Measurements from ENCODE around the gene UNC13D. TPM values are rescaled to one million over a fixed set of nuclear protein-coding genes. Genes with fewer than 3 reads are reported as not detected.
"Not testable (repeated sequence)": the region's sequence is repeated elsewhere in the genome, so short reads cannot be mapped to it uniquely, and the experiment has no call there.

UNC13D gene
- total and polyA plus RNA-seq, 7 experiments from 2014 or later = 44.5 to 201 (median 149) TPM

DNA sequence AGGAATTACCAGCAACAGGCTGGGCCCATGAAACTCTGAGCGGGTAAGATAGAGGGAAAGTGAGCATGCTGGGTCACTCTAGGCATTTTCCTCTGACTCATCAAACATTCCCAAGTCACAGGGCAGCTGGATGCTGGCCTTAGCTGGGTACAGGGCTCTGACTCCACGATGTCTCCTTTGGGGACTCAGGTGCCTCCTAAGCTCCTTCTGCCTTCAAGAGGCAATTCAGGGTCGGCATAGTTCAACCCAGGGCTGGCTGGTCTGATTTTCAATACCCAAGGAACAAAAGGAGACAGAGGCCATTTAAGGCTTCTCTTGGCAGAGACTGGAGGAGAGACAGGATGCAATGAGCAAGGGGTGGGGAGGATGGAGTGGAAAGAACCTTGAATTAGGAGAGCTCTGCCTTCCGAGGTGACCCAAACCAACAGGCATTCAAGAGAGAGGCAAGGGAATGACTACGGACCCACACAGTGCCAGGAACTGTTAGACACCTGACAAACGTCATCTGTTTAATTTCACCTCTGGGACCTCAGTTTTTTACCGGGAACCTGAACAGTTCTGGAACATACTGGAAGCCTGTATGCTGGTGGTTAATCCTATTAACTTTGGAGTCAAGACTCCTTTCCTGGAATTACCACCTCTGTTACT is 10.0 kb upstream of the UNC13D start:
- Histone ChIP-seq H3K27ac (ENCODE audit: low read depth, low read length) (peak overlapping the region; percentile 85), H3K4me1 (ENCODE audit: control insufficient read depth in 2 of 2, insufficient read depth in 2 of 2, low read length in 2 of 2) (peaks cover 19 to 25% of the 10 kb centered on the region in 2 donors), H3K27me3 (ENCODE audit: control insufficient read depth in 2 of 2, insufficient read depth in 2 of 2, low read length in 2 of 2) (no peaks in the 10 kb centered on the region), H3K4me3 (ENCODE audit: low read length) (peak overlapping the region; percentile 68), H3K36me3 (ENCODE audit: control insufficient read depth in 2 of 3, insufficient read depth in 3 of 3, low read length in 3 of 3) (peaks cover 11 to 24% (median 11%) of the 10 kb centered on the region in 3 experiments), H3K9me3 (ENCODE audit: control insufficient read depth in 2 of 3, low read length in 3 of 3) (no peaks in the 10 kb centered on the region)
- Mint-ChIP-seq H3K27ac (no peak overlapping the region), H3K4me3 (no peak overlapping the region), H3K36me3 (peaks cover 0 to 15% (median 0%) of the 10 kb centered on the region in 5 donors), H3K9me3 (no peaks in the 10 kb centered on the region), H3K4me1 (peaks cover 19 to 51% (median 36%) of the 10 kb centered on the region in 7 donors), H3K27me3 (no peaks in the 10 kb centered on the region)
- ChIA-PET POLR2A (interaction anchor here (0.6 to 16.6 kb wide), 17 partner anchors 8 to 583 kb away, joined by 3 to 354 read pairs (median 18); partner anchors contain the start of genes GALK1, MIF4GD, MRPL38 and TRIM47), CTCF (interaction anchor here (1.0 to 4.3 kb wide), 11 partner anchors 9 to 160 kb away, joined by 3 to 17 read pairs (median 4); partner anchors contain the start of genes GALK1, UNC13D and UNK)
- intact Hi-C loops (cut with micrococcal nuclease) = loop anchor here in 1 of 2 donors (2.0 kb wide), 3 partner anchors 27 to 873 kb away; partner anchors contain the start of genes JMJD6, METTL23 and UBALD2
- no peak for DNase-seq
- ATAC-seq = no peak

DNA sequence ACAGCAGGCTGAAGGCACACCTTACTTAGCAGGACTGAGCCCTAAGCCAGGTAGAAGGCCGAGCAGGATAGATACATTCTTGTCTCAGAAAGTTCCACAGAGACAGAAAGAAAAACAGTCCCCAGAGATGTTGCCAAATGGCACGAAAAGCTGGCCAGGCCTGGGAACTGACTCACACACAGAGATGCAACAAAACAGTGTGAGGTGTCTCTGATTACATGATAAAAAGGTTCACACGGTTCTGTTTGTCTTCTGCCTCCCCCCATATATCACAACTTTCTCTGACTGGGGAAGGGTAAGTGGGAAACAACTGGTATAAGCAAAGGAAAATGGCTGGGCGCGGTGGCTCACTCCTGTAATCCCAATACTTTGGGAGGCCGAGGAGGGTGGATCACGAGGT is 9.2 kb upstream of the UNC13D start:
- peaks cover 0 to 19% (median 4%) of the 10 kb centered on the region in 5 donors for H3K36me3 Mint-ChIP-seq
- CTCF ChIA-PET = interaction anchor here (1.1 to 4.3 kb wide), 6 partner anchors 9 to 100 kb away, joined by 3 to 17 read pairs (median 5); partner anchors contain the start of genes GALK1 and UNC13D
- Histone ChIP-seq H3K4me3 (ENCODE audit: low read length) (no peak overlapping the region), H3K27me3 (ENCODE audit: control insufficient read depth in 2 of 2, insufficient read depth in 2 of 2, low read length in 2 of 2) (no peaks in the 10 kb centered on the region), H3K4me1 (ENCODE audit: control insufficient read depth in 2 of 2, insufficient read depth in 2 of 2, low read length in 2 of 2) (peaks cover 19 to 24% of the 10 kb centered on the region in 2 donors), H3K36me3 (ENCODE audit: control insufficient read depth in 2 of 3, insufficient read depth in 3 of 3, low read length in 3 of 3) (peaks cover 12 to 32% (median 13%) of the 10 kb centered on the region in 3 experiments), H3K9me3 (ENCODE audit: control insufficient read depth in 2 of 3, low read length in 3 of 3) (no peaks in the 10 kb centered on the region), H3K27ac (ENCODE audit: low read depth, low read length) (no peak overlapping the region)
- H3K4me1 Mint-ChIP-seq = peaks cover 19 to 49% (median 30%) of the 10 kb centered on the region in 7 donors
- H3K9me3 Mint-ChIP-seq = no peaks in the 10 kb centered on the region
- DNase-seq (no peak), ATAC-seq (no peak)
- peak overlapping the region in 5 of 10 donors; percentile 56 to 66 (median 60) for H3K4me3 Mint-ChIP-seq
- intact Hi-C loops (cut with micrococcal nuclease) = no loop called here
- no peaks in the 10 kb centered on the region for H3K27me3 Mint-ChIP-seq
- peak overlapping the region in 6 of 9 donors; percentile 44 to 84 (median 66) for H3K27ac Mint-ChIP-seq
- POLR2A ChIA-PET = interaction anchor here (1.4 to 16.6 kb wide), 11 partner anchors 9 to 89 kb away, joined by 6 to 354 read pairs (median 40); partner anchors contain the start of genes GALK1, MRPL38, TRIM47 and TRIM65

DNA sequence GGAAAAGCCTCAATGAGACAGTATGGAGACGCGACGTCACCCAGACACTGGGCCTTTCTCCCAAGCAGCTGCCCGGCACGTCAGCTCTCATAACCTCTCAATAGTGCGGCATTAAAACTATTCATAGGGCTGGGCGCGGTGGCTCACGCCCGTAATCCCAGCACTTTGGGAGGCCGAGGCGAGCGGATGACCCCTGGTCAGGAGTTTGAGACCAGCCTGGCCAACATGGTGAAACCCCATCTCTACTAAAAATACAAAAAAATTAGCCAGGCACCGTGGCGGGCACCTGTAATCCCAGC is 7.4 kb upstream of the UNC13D start:
- H3K36me3 Mint-ChIP-seq = peaks cover 0 to 29% (median 6%) of the 10 kb centered on the region in 5 donors
- intact Hi-C loops (cut with micrococcal nuclease); H3K27ac ChIP-seq (ENCODE audit: low read depth, low read length); H3K9me3 ChIP-seq (ENCODE audit: control insufficient read depth in 2 of 3, low read length in 3 of 3); DNase-seq; ATAC-seq; H3K27me3 ChIP-seq (ENCODE audit: control insufficient read depth in 2 of 2, insufficient read depth in 2 of 2, low read length in 2 of 2); H3K27me3 Mint-ChIP-seq; H3K27ac Mint-ChIP-seq; CTCF ChIA-PET; H3K4me3 ChIP-seq (ENCODE audit: low read length); H3K9me3 Mint-ChIP-seq: not testable (repeated sequence)
- H3K4me3 Mint-ChIP-seq = peak overlapping the region in 1 of 10 donors; percentile 27
- Histone ChIP-seq H3K36me3 (ENCODE audit: control insufficient read depth in 2 of 3, insufficient read depth in 3 of 3, low read length in 3 of 3) (peaks cover 13 to 50% (median 24%) of the 10 kb centered on the region in 3 experiments), H3K4me1 (ENCODE audit: control insufficient read depth in 2 of 2, insufficient read depth in 2 of 2, low read length in 2 of 2) (peaks cover 19 to 24% of the 10 kb centered on the region in 2 donors)
- POLR2A ChIA-PET = interaction anchor here (0.5 to 16.6 kb wide), 5 partner anchors 19 to 75 kb away, joined by 4 to 354 read pairs (median 40); partner anchors contain the start of genes MRPL38, TRIM47 and TRIM65
- H3K4me1 Mint-ChIP-seq = peaks cover 19 to 49% (median 28%) of the 10 kb centered on the region in 7 donors

DNA sequence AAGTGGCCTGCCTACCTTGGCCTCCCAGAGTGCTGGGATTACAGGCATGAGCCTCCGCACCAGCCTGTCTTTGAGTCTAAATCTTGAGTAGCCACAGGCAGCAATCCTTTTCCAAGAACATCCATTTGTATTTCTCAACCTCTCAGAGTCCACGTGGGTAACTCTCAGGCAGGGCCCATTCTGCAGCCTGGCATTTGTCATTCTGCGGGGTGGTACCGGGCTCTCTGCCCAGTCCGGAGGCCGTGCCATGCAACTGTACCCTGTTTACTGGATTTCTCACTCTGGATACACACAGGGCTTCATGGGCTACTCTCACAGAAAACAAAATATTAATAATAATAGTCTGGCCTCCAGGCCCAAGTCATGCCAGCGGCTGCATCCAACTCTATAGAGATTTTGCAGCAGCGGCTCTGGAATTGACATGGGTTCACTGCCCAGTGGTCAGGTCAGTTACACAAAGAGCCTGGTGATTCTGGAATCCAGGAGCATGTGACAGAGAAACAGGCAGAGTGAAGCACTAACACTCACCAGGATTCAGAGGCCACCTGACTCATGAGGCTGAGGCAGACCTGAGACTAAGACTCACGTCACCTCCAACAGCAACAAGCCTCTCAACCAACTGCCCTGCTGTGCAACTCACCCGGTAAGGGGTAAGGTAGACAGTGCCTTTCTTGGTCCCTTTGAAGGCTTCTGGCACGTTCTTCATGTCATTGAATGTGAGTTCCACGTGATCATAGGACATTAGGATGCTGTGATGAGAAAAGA is 6.9 kb upstream of the UNC13D start:
- no peak overlapping the region for H3K4me3 Mint-ChIP-seq
- CTCF ChIA-PET = interaction anchor here (0.6 kb wide), 1 partner anchor 10 kb away, joined by 3 read pairs; no protein-coding TSS in a partner anchor
- ATAC-seq = no peak

DNA sequence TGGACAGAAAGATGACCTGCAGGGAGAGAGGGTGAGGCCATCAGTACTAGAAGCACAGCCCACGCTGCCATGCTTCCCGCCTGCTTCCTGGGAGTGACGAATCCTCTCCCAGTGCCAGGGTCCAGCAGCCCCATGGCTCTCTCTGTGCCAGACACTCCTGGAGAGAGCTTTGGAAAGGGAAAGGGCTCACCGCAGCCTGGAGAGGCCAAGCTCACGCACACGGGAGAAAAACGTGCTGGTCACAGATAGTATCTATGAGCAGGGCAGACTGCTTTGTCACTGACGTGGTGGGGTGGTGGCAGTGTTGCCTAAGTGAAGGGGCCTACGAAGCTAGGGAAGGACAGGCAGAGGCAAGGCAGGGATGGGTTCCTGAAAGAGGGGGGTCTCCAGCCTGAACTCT is 5.5 kb upstream of the UNC13D start:
- H3K27me3 ChIP-seq (ENCODE audit: control insufficient read depth in 2 of 2, insufficient read depth in 2 of 2, low read length in 2 of 2) = no peaks in the 10 kb centered on the region
- H3K4me1 ChIP-seq (ENCODE audit: control insufficient read depth in 2 of 2, insufficient read depth in 2 of 2, low read length in 2 of 2) = peaks cover 18 to 25% of the 10 kb centered on the region in 2 donors
- H3K27ac ChIP-seq (ENCODE audit: low read depth, low read length) = no peak overlapping the region
- ChIA-PET CTCF (interaction anchor here (0.9 kb wide), 1 partner anchor 56 kb away, joined by 3 read pairs; no protein-coding TSS in a partner anchor), POLR2A (interaction anchor here (0.7 to 16.6 kb wide), 7 partner anchors 9 to 85 kb away, joined by 3 to 238 read pairs (median 3); partner anchors contain the start of gene GALK1)
- peaks cover 0 to 36% (median 6%) of the 10 kb centered on the region in 5 donors for H3K36me3 Mint-ChIP-seq
- no peak overlapping the region for H3K4me3 Mint-ChIP-seq
- intact Hi-C loops (cut with micrococcal nuclease) = loop anchor here in 1 of 2 donors (2.0 kb wide), 1 partner anchor 17 kb away; no protein-coding TSS in a partner anchor
- H3K4me1 Mint-ChIP-seq = peaks cover 18 to 53% (median 27%) of the 10 kb centered on the region in 7 donors
- H3K9me3 Mint-ChIP-seq = no peaks in the 10 kb centered on the region
- DNase-seq = no peak
- no peaks in the 10 kb centered on the region for H3K9me3 ChIP-seq (ENCODE audit: control insufficient read depth in 2 of 3, low read length in 3 of 3)
- H3K27ac Mint-ChIP-seq = peak overlapping the region in 3 of 9 donors; percentile 18 to 47 (median 31)
- no peak overlapping the region for H3K4me3 ChIP-seq (ENCODE audit: low read length)
- ATAC-seq = no peak
- H3K36me3 ChIP-seq (ENCODE audit: control insufficient read depth in 2 of 3, insufficient read depth in 3 of 3, low read length in 3 of 3) = peaks cover 13 to 62% (median 24%) of the 10 kb centered on the region in 3 experiments
- H3K27me3 Mint-ChIP-seq = no peaks in the 10 kb centered on the region

More for the DNA sequence above, 6.9 kb upstream of the UNC13D start:
- POLR2A ChIA-PET = interaction anchor here (0.9 to 16.6 kb wide), 5 partner anchors 14 to 87 kb away, joined by 3 to 354 read pairs (median 6); partner anchors contain the start of genes GALK1 and TRIM47
- Histone ChIP-seq H3K4me3 (ENCODE audit: low read length) (no peak overlapping the region), H3K36me3 (ENCODE audit: control insufficient read depth in 2 of 3, insufficient read depth in 3 of 3, low read length in 3 of 3) (peaks cover 13 to 56% (median 24%) of the 10 kb centered on the region in 3 experiments), H3K9me3 (ENCODE audit: control insufficient read depth in 2 of 3, low read length in 3 of 3) (no peaks in the 10 kb centered on the region), H3K4me1 (ENCODE audit: control insufficient read depth in 2 of 2, insufficient read depth in 2 of 2, low read length in 2 of 2) (peaks cover 14 to 18% of the 10 kb centered on the region in 2 donors), H3K27me3 (ENCODE audit: control insufficient read depth in 2 of 2, insufficient read depth in 2 of 2, low read length in 2 of 2) (no peaks in the 10 kb centered on the region), H3K27ac (ENCODE audit: low read depth, low read length) (no peak overlapping the region)
- no peaks in the 10 kb centered on the region for H3K9me3 Mint-ChIP-seq
- no peak overlapping the region for H3K27ac Mint-ChIP-seq
- no peaks in the 10 kb centered on the region for H3K27me3 Mint-ChIP-seq
- H3K4me1 Mint-ChIP-seq = peaks cover 14 to 44% (median 24%) of the 10 kb centered on the region in 7 donors
- H3K36me3 Mint-ChIP-seq = peaks cover 0 to 35% (median 6%) of the 10 kb centered on the region in 5 donors
- DNase-seq = no peak
- intact Hi-C loops (cut with micrococcal nuclease) = no loop called here

DNA sequence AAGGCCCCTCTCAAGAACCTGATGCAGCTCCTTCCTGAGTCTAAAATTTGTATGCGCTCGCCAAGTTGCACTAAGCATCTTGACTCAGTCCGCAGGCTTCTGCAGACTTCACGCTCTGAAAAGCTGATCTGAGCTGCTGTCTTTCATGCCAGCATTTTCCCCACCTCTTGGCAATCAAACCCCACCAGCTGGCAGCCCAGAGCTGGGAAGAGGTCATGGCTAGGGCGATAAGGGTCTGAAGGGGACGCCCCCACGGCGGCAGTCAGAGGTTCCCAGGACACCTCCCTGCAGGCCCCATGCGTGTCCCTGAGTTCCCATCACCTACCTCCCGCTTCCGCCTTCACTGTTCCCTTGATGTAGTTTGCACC is 5.1 kb upstream of the UNC13D start:
- Mint-ChIP-seq H3K4me3 (no peak overlapping the region), H3K36me3 (peaks cover 0 to 36% (median 6%) of the 10 kb centered on the region in 5 donors), H3K4me1 (peaks cover 17 to 51% (median 24%) of the 10 kb centered on the region in 7 donors), H3K27me3 (no peaks in the 10 kb centered on the region), H3K27ac (peak overlapping the region in 1 of 9 donors; percentile 18), H3K9me3 (no peaks in the 10 kb centered on the region)
- Histone ChIP-seq H3K36me3 (ENCODE audit: control insufficient read depth in 2 of 3, insufficient read depth in 3 of 3, low read length in 3 of 3) (peaks cover 13 to 62% (median 24%) of the 10 kb centered on the region in 3 experiments), H3K27ac (ENCODE audit: low read depth, low read length) (no peak overlapping the region), H3K9me3 (ENCODE audit: control insufficient read depth in 2 of 3, low read length in 3 of 3) (no peaks in the 10 kb centered on the region), H3K4me1 (ENCODE audit: control insufficient read depth in 2 of 2, insufficient read depth in 2 of 2, low read length in 2 of 2) (peaks cover 15 to 25% of the 10 kb centered on the region in 2 donors), H3K4me3 (ENCODE audit: low read length) (no peak overlapping the region), H3K27me3 (ENCODE audit: control insufficient read depth in 2 of 2, insufficient read depth in 2 of 2, low read length in 2 of 2) (no peaks in the 10 kb centered on the region)
- no peak for DNase-seq
- ATAC-seq = no peak
- intact Hi-C loops (cut with micrococcal nuclease) = loop anchor here in 1 of 2 donors (2.0 kb wide), 1 partner anchor 16 kb away; no protein-coding TSS in a partner anchor
- POLR2A ChIA-PET = interaction anchor here (1.2 to 16.6 kb wide), 6 partner anchors 16 to 73 kb away, joined by 3 to 238 read pairs (median 24); partner anchors contain the start of genes TRIM65 and UNK
- CTCF ChIA-PET = interaction anchor here (0.9 kb wide), 1 partner anchor 56 kb away, joined by 3 read pairs; no protein-coding TSS in a partner anchor

Measured in naive thymus-derived CD4-positive, alpha-beta T cell (primary cell).